Measurements from ENCODE around the gene TEX264.

TEX264 gene

GRCh38 chr3:51669241-51670052 is 1.6 kb upstream of the TEX264 start:
- peak; percentile 99 for TF ChIP-seq CTCF (IDR thresholded peaks at IDR 0.05; ENCODE audit: low read depth, low read length)
- H3K4me3 ChIP-seq (replicated peaks in 1 of 2; ENCODE audit: low read depth in 2 of 2, low read length in 2 of 2): no peak overlapping the region
- DNase-seq (ENCODE audit: low read depth in 2 of 2): peak; percentile 89 to 90

DNA sequence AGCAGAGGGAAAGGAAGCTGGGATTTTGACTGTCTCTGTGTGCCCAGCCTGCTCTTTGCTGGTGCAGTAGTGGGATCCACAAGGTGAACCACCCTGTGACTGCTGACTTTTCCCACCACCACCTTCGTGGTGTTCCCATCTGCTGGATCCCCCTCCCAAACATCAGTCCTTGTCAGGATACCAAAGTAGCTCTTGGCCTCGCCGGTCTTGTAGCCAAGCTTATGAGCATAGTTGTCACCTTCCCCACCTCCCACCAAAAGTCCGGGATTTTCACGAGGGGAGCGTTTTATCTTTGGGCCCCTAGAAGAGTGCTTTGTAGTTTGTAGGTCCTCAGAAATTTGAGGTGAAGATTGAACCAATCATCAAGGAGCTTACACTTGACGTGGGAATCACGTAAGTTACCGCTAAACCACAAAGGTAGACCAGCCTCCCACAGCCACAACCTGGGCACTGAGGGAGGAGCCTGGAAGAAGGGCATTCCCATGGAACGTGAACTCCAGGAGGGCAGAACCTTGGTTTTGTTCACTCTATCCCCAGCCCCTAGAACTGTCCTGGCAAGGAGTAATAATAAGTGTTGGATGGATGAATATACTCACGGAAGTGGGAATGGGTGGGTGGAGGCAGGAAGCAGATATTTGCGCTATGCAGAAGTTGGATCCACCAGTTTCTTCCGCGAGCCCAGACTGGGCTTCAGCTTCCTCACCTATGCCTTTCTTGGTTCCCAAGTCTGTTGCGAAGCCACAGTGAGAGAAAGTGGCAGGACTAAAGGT is 814 bp upstream of the TEX264 start:
- DNase-seq (ENCODE audit: low read depth in 2 of 2): no peak
- no peak for TF ChIP-seq CTCF (IDR thresholded peaks at IDR 0.05; ENCODE audit: low read depth, low read length)
- peak overlapping the region; percentile 44 to 83 for H3K4me3 ChIP-seq (replicated peaks in 1 of 2; ENCODE audit: low read depth in 2 of 2, low read length in 2 of 2)

- TF ChIP-seq CTCF (IDR thresholded peaks at IDR 0.05; ENCODE audit: low read depth, low read length): no peak
- DNase-seq (ENCODE audit: low read depth in 2 of 2): peak; percentile 51 to 77
- H3K4me3 ChIP-seq (replicated peaks in 1 of 2; ENCODE audit: low read depth in 2 of 2, low read length in 2 of 2): peak overlapping the region; percentile 83 to 86
Observed at GRCh38 chr3:51671734-51672475, 853 bp downstream of the TEX264 start.

- DNase-seq (ENCODE audit: low read depth in 2 of 2): no peak
- no peak for TF ChIP-seq CTCF (IDR thresholded peaks at IDR 0.05; ENCODE audit: low read depth, low read length)
- no peak overlapping the region for H3K4me3 ChIP-seq (replicated peaks in 1 of 2; ENCODE audit: low read depth in 2 of 2, low read length in 2 of 2)
Observed at GRCh38 chr3:51673181-51673801, 2.2 kb downstream of the TEX264 start.

DNA sequence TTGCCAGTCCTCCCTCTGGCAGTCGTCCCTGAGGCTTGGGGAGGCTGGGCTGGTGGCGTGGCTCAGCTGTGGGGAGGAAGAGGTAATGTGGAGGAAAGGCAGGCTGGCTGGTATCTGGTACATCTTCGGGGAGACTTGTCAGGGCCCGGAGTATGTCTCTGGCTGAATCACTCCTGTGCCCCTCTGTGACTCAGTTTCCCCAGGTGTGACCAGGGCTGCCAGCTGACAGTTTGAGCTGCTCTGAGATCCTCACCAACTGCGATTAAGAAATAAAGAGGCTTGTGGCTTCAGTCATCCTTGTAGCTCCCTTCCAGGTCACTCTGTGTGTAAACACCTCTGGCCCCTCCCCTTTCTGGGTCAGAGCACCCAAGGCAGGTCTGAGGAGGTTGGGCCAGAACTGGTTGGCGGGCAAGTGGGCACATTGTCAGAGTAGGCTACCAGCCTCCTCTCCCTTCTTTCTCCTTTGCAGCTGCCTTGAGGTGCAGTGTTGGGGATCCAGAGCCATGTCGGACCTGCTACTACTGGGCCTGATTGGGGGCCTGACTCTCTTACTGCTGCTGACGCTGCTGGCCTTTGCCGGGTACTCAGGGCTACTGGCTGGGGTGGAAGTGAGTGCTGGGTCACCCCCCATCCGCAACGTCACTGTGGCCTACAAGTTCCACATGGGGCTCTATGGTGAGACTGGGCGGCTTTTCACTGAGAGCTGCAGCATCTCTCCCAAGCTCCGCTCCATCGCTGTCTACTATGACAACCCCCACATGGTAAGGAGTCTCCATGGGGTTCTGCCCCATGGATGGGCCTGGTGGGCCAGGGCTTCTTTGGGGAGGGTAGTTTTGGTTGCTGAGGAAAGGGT is 3.0 kb downstream of the TEX264 start:
- no peak overlapping the region for H3K4me3 ChIP-seq (replicated peaks in 1 of 2; ENCODE audit: low read depth in 2 of 2, low read length in 2 of 2)
- no peak for DNase-seq (ENCODE audit: low read depth in 2 of 2)
- TF ChIP-seq CTCF (IDR thresholded peaks at IDR 0.05; ENCODE audit: low read depth, low read length): no peak

Data from cardiac fibroblast (primary cell).